ENCODE measurements around the gene CASD1.

Gene CASD1

DNA sequence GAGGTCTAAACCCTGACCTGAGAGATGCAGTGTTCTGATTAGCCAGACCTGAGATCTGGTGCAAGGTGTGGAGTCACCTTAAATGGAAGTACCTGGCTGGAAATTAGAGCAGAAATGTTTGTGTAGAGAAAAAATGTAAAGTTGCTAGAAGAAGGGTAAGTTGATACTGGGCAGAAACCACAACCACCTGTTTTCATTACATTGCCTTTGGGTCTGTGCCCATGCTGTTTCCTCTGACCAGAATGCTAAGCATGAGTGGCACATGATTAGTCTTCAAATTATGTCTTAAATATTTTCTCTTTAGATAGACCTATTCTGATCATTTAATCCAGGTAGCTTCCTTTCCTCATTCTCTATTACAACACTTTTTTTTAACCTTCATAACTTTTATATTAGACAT, 69.0 kb downstream of the CASD1 start:
- H3K9ac ChIP-seq (ENCODE audit: insufficient read length, low read depth): no peak overlapping the region
- no peaks in the 10 kb centered on the region for H3K27me3 ChIP-seq (ENCODE audit: insufficient read depth, insufficient read length)
- DNase-seq (ENCODE audit: low read depth, low spot score): no peak
- H3K36me3 ChIP-seq (ENCODE audit: insufficient read depth, insufficient read length, low read length): no peaks in the 10 kb centered on the region
- no peak overlapping the region for H3K4me3 ChIP-seq (ENCODE audit: insufficient read length, low read depth)
- no peaks in the 10 kb centered on the region for H3K4me1 ChIP-seq (ENCODE audit: insufficient read depth, insufficient read length)
- no peaks in the 10 kb centered on the region; the same call in 1 of the 2 replicates for H3K9me3 ChIP-seq (ENCODE audit: insufficient read depth, low read length)
- TF ChIP-seq SUZ12 (IDR thresholded peaks at IDR 0.05; ENCODE audit: extremely low read depth, insufficient read depth, insufficient read length) (no peak), YY1 (IDR thresholded peaks at IDR 0.05; ENCODE audit: insufficient read depth, insufficient read length) (no peak), ZNF274 (IDR thresholded peaks at IDR 0.05; ENCODE audit: low read depth, low read length) (no peak)

GRCh38 chr7:94579470-94579869, 69.9 kb downstream of the CASD1 start:
- no peak for TF ChIP-seq SUZ12 (IDR thresholded peaks at IDR 0.05; ENCODE audit: extremely low read depth, insufficient read depth, insufficient read length)
- no peak for TF ChIP-seq ZNF274 (IDR thresholded peaks at IDR 0.05; ENCODE audit: low read depth, low read length)
- no peak for TF ChIP-seq YY1 (IDR thresholded peaks at IDR 0.05; ENCODE audit: insufficient read depth, insufficient read length)
- no peaks in the 10 kb centered on the region; the same call in 1 of the 2 replicates for H3K9me3 ChIP-seq (ENCODE audit: insufficient read depth, low read length)
- H3K4me1 ChIP-seq (ENCODE audit: insufficient read depth, insufficient read length): no peaks in the 10 kb centered on the region
- no peak for DNase-seq (ENCODE audit: low read depth, low spot score)
- no peak overlapping the region for H3K4me3 ChIP-seq (ENCODE audit: insufficient read length, low read depth)
- H3K36me3 ChIP-seq (ENCODE audit: insufficient read depth, insufficient read length, low read length): peaks cover 1% of the 10 kb centered on the region
- no peak overlapping the region for H3K9ac ChIP-seq (ENCODE audit: insufficient read length, low read depth)
- no peaks in the 10 kb centered on the region for H3K27me3 ChIP-seq (ENCODE audit: insufficient read depth, insufficient read length)

GRCh38 chr7:94580601-94581000, 71.0 kb downstream of the CASD1 start:
- Histone ChIP-seq H3K4me1 (ENCODE audit: insufficient read depth, insufficient read length) (no peaks in the 10 kb centered on the region), H3K9me3 (ENCODE audit: insufficient read depth, low read length) (no peaks in the 10 kb centered on the region), H3K4me3 (ENCODE audit: insufficient read length, low read depth) (no peak overlapping the region), H3K27me3 (ENCODE audit: insufficient read depth, insufficient read length) (no peaks in the 10 kb centered on the region), H3K36me3 (ENCODE audit: insufficient read depth, insufficient read length, low read length) (peaks cover 4% of the 10 kb centered on the region), H3K9ac (ENCODE audit: insufficient read length, low read depth) (no peak overlapping the region)
- TF ChIP-seq SUZ12 (IDR thresholded peaks at IDR 0.05; ENCODE audit: extremely low read depth, insufficient read depth, insufficient read length) (no peak), ZNF274 (IDR thresholded peaks at IDR 0.05; ENCODE audit: low read depth, low read length) (no peak), YY1 (IDR thresholded peaks at IDR 0.05; ENCODE audit: insufficient read depth, insufficient read length) (no peak)
- no peak for DNase-seq (ENCODE audit: low read depth, low spot score)

- H3K36me3 ChIP-seq (ENCODE audit: insufficient read depth, insufficient read length, low read length): peaks cover 7% of the 10 kb centered on the region
- DNase-seq (ENCODE audit: low read depth, low spot score): no peak
Observed at GRCh38 chr7:94584113-94584512, 74.5 kb downstream of the CASD1 start.

DNA sequence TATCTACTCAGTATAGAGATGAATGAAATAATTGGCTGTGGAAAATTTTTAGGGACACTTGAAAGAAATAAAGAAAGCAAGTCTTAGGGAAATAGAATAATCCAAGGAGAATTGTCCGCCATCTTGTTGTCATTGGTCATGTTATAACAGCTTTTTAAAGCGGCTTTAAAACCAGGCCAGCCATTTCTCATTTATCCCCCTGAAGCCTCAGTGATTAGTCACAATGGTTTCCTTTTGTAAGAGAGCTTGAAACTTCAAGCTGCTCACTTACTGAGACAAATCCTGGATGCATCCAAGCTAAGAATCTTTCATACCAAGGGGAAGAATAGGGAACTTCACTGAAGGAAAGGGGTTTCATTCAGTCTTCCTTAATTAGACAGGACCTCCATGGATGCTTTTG, 78.5 kb downstream of the CASD1 start:
- no peak for TF ChIP-seq ZNF274 (IDR thresholded peaks at IDR 0.05; ENCODE audit: low read depth, low read length)
- TF ChIP-seq SUZ12 (IDR thresholded peaks at IDR 0.05; ENCODE audit: extremely low read depth, insufficient read depth, insufficient read length): no peak
- no peak for TF ChIP-seq YY1 (IDR thresholded peaks at IDR 0.05; ENCODE audit: insufficient read depth, insufficient read length)
- no peak for DNase-seq (ENCODE audit: low read depth, low spot score)
- no peaks in the 10 kb centered on the region for H3K4me1 ChIP-seq (ENCODE audit: insufficient read depth, insufficient read length)
- H3K9me3 ChIP-seq (ENCODE audit: insufficient read depth, low read length): no peaks in the 10 kb centered on the region
- H3K4me3 ChIP-seq (ENCODE audit: insufficient read length, low read depth): no peak overlapping the region
- no peaks in the 10 kb centered on the region for H3K27me3 ChIP-seq (ENCODE audit: insufficient read depth, insufficient read length)
- peaks cover 10% of the 10 kb centered on the region for H3K36me3 ChIP-seq (ENCODE audit: insufficient read depth, insufficient read length, low read length)
- no peak overlapping the region for H3K9ac ChIP-seq (ENCODE audit: insufficient read length, low read depth)

More at GRCh38 chr7:94584113-94584512, 74.5 kb downstream of the CASD1 start:
- Histone ChIP-seq H3K4me3 (ENCODE audit: insufficient read length, low read depth) (no peak overlapping the region), H3K9ac (ENCODE audit: insufficient read length, low read depth) (no peak overlapping the region), H3K9me3 (ENCODE audit: insufficient read depth, low read length) (no peaks in the 10 kb centered on the region), H3K27me3 (ENCODE audit: insufficient read depth, insufficient read length) (no peaks in the 10 kb centered on the region), H3K4me1 (ENCODE audit: insufficient read depth, insufficient read length) (no peaks in the 10 kb centered on the region)
- TF ChIP-seq ZNF274 (IDR thresholded peaks at IDR 0.05; ENCODE audit: low read depth, low read length) (no peak), YY1 (IDR thresholded peaks at IDR 0.05; ENCODE audit: insufficient read depth, insufficient read length) (no peak), SUZ12 (IDR thresholded peaks at IDR 0.05; ENCODE audit: extremely low read depth, insufficient read depth, insufficient read length) (no peak)

DNA sequence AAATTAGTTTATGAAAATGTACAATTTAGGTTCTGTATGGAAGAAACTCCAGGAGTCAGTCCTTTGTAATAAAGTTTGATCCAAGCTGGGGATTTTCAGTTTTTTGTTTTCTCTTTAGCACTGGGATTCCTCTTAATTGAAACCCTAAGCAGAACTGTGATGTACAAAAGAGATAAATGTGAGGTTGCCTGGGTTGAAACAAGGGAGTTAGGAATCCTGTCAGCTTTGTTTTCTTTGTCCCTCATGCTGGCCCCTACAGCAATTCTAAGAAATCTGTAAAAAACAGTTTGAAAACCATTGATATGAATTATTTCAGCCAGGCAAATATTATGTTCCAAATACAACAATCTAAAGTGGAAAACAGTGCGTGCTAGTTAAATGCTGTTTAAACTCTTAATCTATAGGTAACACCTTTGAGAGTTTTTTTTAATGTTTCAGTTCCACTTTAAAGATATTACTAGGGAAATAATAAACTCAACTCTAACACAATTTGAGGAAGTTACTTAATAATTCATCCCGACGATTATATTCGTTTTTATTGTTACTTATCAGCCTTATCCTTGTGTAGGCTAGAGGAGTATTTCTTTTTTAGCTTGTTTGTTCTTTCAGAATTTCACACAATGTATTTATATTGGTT, 81.0 kb downstream of the CASD1 start:
- H3K4me1 ChIP-seq (ENCODE audit: insufficient read depth, insufficient read length): no peaks in the 10 kb centered on the region
- no peak for DNase-seq (ENCODE audit: low read depth, low spot score)
- no peaks in the 10 kb centered on the region for H3K27me3 ChIP-seq (ENCODE audit: insufficient read depth, insufficient read length)
- H3K4me3 ChIP-seq (ENCODE audit: insufficient read length, low read depth): no peak overlapping the region
- TF ChIP-seq YY1 (IDR thresholded peaks at IDR 0.05; ENCODE audit: insufficient read depth, insufficient read length): no peak
- H3K9me3 ChIP-seq (ENCODE audit: insufficient read depth, low read length): no peaks in the 10 kb centered on the region
- no peak overlapping the region for H3K9ac ChIP-seq (ENCODE audit: insufficient read length, low read depth)
- H3K36me3 ChIP-seq (ENCODE audit: insufficient read depth, insufficient read length, low read length): peaks cover 6% of the 10 kb centered on the region

DNA sequence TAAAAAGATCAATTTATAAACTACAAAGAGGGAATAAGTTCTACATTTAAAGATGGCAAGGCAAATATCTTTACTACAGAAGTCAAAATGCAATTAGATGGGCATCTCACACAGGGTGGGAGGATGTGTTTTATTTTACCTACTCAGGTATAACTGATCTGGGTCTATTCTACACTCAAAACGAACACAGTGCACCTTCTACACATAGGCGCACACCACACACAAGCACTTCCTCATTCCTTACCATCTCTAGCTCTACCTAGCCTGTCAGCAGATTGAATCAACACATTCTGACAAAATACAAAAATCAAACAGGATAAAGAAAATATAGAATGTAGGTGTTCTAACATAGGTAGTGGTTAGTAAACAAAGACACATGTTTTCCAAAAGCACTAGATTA, 81.6 kb downstream of the CASD1 start:
- Histone ChIP-seq H3K27me3 (ENCODE audit: insufficient read depth, insufficient read length) (no peaks in the 10 kb centered on the region), H3K4me3 (ENCODE audit: insufficient read length, low read depth) (no peak overlapping the region), H3K9ac (ENCODE audit: insufficient read length, low read depth) (no peak overlapping the region), H3K4me1 (ENCODE audit: insufficient read depth, insufficient read length) (no peaks in the 10 kb centered on the region), H3K36me3 (ENCODE audit: insufficient read depth, insufficient read length, low read length) (peaks cover 6% of the 10 kb centered on the region), H3K9me3 (ENCODE audit: insufficient read depth, low read length) (no peaks in the 10 kb centered on the region)
- TF ChIP-seq SUZ12 (IDR thresholded peaks at IDR 0.05; ENCODE audit: extremely low read depth, insufficient read depth, insufficient read length) (no peak), YY1 (IDR thresholded peaks at IDR 0.05; ENCODE audit: insufficient read depth, insufficient read length) (no peak), ZNF274 (IDR thresholded peaks at IDR 0.05; ENCODE audit: low read depth, low read length) (no peak)
- DNase-seq (ENCODE audit: low read depth, low spot score): no peak

Measured in NT2/D1 (cell line).